Activated CD8-positive, alpha-beta memory T cell treated with anti-CD3 and anti-CD28 coated beads for 48 hours (primary cell): ENCODE measurements around the gene MSANTD2.

Experiments used
- DNase-seq, 3 experiments: peaks; one replicate each; pipeline ENCODE4 v3.0.0-alpha.2; 2020; ENCODE audit warnings: low read depth in 2 of 3, low spot score in 2 of 3

Gene MSANTD2

DNA sequence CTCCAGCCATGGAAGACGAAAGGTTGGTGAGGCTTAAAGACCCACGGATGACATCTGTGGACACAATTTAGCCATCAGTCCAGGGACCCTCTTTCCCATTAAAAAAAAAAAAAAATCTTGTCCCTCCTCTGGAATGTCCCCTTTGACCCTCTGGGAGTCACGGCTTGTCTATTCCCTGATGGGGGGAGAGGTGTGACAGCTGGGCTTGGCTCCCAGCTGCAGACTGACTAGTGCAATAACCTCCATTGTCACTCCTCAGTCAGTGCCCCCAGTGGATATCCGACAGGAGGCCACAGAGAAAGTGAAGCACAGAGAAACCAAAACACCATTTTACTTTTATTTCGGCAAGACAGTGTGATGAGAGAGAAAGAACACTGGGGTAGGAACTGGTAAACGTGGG is 45.5 kb downstream of the MSANTD2 start:
- DNase-seq, result no peak

DNA sequence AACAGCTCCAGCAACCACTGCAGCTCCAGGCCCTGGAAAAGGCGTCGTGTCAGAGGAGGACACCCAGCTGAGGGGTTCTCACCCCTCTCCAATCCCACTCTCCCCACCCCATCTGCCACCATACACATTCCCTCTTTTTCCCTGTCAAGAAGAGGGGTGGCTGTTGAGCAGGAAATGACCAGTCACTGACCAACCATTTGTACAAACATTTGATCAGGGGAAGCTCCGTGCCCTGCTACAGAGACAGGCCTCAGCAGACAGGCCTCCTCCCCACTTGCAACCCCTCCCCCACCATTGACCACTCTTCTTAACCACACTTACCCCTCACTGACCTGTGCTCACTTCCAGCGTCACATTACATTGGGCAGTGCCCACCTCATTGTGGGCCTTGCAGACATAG is 45.9 kb downstream of the MSANTD2 start:
- no peak for DNase-seq

GRCh38 chr11:124753624-124754023 is 46.6 kb downstream of the MSANTD2 start:
- no peak for DNase-seq

GRCh38 chr11:124753205-124753604 is 47.0 kb downstream of the MSANTD2 start:
- DNase-seq, result no peak

GRCh38 chr11:124752471-124753102 is 47.6 kb downstream of the MSANTD2 start:
- DNase-seq, result no peak

DNA sequence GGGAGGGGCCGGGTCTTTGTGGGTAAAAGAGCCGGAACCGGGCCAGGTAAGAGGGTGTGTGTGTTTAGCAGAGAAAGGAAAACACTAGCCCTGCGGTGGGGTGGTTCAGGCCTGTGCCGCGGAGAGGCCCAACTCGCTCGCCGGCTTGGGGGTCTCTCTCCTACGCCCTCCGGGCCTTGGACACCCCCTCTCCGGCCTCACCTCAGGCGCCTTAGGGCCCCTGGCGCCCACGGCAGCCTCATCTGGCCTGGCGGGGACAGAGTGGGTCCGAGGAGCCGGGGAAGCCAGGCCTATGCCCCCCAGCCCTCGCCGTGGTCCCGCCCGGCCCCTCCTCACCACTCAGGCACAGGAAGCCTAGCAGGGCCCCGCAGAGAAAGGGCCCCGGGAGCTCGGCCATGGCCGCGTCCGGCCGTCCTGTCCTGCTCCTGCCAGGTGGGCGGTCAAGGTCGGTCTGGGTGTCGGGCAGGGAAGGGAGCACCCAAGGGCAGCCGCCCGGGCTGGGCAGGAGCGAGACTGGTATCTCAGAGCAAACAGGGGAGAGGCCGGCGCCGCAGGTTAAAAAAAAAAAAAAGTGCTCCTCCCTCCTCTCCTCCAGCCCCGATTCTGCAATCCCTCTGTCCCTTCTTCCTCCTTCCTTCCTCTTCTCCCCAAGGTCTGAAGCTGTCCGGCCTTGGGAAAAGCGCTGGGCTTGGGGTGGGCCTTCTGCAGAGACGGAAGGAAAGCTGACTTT is 48.3 kb downstream of the MSANTD2 start, which contains the start of gene VSIG2:
TSS of gene VSIG2 (minus strand) at position 515 of the 730 bp plus-strand sequence. CDS start at position 397, 118 bp downstream.
- no peak for DNase-seq

DNA sequence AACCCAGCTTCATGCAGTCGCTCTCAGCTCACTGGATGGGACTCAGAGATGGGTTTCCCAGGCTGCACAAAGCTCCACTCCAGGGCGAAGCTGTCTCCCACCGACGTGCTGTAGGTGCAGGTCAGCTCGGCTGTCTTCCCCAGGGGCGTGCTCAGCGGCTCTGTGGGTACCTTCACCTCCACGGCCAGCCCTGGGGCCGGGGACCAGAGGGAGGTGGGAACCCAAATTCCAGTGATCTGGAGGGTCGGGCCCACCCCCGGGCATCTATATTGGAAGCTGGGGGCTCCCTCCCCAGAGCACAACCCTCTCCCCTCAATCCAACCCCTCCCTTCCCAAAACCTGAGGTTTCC is 48.8 kb downstream of the MSANTD2 start:
- no peak for DNase-seq

- no peak for DNase-seq
Measured at GRCh38 chr11:124749912-124750311, 50.3 kb downstream of the MSANTD2 start.

DNA sequence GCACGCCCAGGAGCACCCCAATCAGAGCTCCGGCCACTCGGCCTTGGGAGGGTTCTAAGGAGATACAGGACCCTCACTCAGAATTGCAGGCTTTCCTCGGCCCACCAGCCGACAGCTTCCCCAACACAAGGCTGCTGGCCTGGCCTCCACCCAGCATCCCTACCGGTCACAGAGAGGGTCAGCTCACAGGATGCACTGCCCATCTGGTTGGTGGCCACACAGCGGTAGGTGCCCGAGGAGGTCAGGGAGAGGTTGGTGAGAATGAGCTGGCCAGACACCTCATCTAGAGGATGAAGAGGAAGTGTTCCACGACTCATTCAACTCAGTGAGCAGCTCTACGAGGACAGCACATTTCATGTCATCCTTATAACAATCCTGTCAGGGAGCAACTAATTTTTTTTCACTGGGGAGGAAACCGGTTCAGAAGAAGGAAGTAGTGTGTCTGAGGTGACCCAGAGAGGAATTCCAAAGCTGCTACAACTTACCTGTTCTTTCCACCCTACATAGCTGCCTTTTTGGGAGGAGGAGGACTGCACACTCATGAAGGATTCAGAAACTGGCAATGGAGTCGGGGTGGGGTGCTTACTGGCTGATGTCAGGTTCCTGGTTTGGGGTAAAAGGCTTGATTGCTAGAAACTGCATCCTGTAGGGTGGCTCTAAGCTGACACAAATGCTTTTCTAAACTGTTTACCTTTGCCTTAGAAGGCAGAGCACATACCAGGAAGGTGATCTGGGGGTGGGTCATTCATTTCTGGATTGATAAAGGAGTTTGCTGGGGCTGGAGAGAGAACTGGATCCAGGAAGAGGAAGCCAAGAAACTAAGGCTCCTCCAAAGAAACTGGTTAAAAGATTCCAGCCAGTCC is 51.5 kb downstream of the MSANTD2 start:
- no peak for DNase-seq

DNA sequence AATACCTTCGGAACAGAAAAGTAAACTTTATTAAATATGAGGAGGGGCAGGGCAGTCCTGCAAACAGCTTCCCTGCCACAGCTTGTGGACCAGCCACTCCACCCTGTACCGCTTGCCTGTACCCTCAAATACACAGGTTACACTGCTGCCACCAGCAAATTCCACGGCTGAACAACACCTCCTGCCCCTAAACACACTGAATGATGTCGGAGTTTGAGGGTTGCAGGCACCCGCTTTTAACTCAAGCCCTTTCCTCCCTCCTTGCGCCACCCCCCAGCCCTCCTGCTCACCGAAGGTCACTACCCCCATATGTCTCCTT is 52.1 kb downstream of the MSANTD2 start:
- DNase-seq, result no peak

DNA sequence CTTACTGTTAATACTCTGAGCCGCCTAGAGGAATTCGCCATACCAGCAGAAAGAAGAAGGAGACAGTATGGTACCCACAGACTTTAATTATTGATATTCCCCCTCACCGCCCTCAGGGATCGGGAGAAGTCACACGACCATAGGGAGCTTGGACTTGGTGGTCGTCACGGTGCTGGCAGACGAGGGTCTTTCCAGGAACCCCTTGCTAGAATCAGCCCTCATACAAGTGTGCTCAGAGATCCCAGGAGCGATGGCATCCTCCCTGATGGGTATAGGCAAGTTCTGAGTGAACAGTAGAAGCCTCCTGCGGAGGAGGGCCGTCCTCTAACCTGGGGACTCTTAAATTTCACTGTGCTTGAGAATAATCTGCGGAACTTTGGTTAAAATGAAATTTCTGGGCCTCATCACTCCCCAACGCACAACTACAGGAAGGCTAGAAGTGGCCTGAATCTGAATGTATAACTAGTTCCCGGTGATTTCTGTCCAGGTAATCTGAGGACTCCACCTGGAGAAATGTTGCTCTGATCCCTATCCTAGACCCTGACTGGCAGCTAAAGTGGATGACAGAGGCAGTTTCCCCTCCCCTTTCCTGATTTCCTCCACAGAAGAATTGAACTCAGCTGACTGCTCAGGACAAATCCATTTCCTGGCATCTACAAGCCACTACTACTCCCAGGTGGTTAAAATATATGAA is 52.7 kb downstream of the MSANTD2 start:
- DNase-seq, result no peak

- DNase-seq, result peak in 1 of 3 experiments; percentile 51
Measured at GRCh38 chr11:124746621-124747243, 53.5 kb downstream of the MSANTD2 start.

DNA sequence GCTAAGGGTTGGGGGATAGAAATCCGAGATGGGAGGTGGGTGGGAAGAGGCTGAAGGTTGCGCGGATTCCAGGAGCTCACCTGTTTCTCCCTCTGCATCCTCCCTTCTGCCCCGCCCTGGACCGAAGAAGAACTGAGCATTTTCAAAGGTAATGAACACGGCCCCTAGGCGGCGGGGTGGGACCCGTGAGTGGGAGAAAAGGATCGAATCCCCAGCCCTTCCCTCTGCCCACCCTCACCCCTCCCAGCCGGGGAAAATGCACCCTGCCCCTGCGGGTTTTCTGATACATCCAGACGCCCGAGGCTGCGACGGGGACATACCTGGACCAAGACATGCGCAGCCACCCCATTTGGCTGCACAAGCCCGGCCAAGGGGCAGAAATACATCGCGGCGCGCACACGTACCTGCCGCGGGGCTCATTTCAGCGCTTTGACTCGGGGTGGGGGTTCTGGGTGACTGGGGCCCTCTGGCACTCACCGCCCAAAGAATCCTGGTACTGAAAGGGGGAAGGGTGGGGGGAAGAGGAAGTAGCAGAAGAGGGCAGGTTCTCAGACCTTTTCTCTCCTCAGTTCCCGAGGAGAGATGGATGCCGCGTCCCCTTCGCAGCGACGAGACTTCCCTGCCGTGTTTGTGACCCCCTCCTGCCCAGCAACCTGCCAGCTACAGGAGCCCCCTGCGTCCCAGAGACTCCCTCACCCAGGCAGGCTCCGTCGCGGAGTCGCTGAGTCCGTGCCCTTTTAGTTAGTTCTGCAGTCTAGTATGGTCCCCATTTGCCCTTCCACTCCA is 54.2 kb downstream of the MSANTD2 start:
- DNase-seq, result no peak

DNA sequence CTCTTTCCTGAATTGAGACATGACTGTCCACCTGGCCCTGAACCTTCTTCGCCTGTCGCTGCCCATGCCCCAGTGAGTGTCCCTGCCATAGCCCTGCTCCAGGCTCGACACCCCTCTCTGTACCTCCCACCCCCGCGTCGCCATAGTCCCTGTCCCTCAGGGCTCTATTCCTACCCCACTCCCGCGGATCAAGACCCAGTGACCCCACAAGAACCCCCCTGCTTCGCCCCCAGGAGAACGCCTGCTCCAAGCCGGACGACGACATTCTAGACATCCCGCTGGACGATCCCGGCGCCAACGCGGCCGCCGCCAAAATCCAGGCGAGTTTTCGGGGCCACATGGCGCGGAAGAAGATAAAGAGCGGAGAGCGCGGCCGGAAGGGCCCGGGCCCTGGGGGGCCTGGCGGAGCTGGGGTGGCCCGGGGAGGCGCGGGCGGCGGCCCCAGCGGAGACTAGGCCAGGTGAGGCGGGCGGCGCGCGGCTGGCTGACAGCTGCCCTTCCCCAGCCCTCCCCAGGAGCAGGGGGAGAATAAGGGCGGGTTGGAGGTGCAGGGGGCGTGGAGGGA is 54.9 kb downstream of the MSANTD2 start:
- no peak for DNase-seq

GRCh38 chr11:124743050-124743449 is 57.2 kb downstream of the MSANTD2 start:
- DNase-seq, result no peak

DNA sequence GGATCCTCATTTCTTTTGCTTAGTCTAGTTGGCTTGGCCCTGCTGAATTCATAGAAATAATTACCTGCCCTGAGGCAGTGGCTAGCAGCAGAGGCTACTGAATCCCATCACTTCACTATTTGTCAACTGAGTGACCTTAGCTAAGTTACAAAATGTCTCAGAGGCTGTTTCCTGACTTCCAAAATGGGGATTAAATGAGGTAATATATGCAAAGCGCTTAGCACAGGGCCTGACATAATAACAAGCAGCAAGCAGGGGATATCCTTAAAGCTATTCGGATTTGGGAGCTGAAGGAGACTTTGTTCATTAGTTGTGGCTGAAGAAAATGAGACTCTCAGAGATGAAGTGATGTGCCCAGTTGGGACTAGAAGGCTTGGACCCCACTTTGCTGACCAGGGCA is 57.7 kb downstream of the MSANTD2 start:
- no peak for DNase-seq

DNA sequence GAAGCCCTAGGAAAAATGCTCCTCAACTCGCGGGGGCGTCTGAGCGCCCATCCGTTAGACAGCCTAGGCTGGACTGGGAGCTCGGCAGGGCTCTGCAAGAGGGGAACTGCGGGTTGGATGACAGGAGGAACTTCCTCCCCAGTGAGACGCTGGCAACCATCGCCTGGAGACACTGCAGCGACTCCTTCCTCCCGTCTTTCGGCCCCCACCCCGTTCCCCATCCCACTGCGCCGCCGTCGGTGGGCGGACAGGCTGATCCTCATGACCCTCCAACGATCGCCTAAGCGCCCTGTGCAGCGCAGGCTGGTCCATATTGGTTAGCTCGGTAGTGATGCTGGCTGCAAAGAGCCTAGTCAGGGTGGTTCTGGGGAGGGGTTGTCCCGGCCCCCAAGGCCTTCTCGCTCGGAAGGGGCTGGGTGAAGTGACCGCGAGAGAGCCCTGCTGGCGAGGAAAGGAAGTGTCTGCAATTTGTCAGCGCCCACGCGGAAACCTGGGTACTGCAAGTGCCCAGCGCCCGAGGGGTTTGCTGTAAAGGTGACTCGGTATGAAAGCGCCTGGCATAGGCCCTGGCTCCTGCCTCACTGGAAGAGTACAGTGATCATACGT is 59.8 kb downstream of the MSANTD2 start:
- DNase-seq, result no peak

GRCh38 chr11:124739479-124740276 is 60.5 kb downstream of the MSANTD2 start, which contains the start of gene NRGN:
Gene NRGN, plus strand, starts transcription at chr11:124739942. Its CDS starts 143 bp downstream, at chr11:124740085.
- peak in 2 of 3 experiments; percentile 67 to 75 for DNase-seq
